HG02884 (cell line): ENCODE measurements around the gene KRT72.

Experiments
- ATAC-seq: cut with Tn5 transposase; IDR thresholded peaks from one replicate; pipeline ENCODE4 v1.9.1; 2021; ENCODE audit warnings: mild to moderate bottlenecking, moderate library complexity; ENCODE audit not compliant: unreplicated experiment

Gene KRT72

DNA sequence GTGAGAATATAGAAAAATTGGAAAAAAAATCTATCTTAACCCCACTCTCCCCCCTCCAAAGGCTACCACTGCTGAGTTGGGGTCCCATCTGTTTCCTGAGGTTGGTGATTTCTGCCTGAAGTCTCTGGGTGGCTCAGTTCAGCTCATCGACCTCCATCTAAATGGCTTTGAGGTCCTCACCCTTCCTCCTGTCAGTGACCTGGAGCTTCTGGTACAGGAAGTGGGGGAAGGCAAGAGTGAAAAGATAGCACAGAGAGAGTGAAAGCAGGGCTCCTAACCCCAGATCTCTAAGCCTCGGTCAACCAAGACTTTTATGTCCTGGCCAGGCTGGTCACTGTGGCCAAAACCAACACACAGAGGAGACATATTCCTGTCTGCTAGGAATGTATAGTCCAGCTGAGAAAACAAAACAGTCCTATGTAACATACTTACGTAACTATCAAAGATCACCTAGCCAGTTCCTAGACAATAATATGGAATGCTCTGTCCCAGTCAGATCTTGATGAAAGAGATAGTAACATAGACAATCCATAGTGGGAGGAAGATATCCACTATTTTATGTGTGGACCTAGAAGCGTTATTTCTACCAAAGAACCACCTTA is 29.4 kb upstream of the KRT72 start:
- no peak for ATAC-seq

- ATAC-seq, result no peak
Measured at GRCh38 chr12:52630008-52630500, 28.8 kb upstream of the KRT72 start.

GRCh38 chr12:52629281-52630007 is 28.2 kb upstream of the KRT72 start:
- ATAC-seq, result no peak

DNA sequence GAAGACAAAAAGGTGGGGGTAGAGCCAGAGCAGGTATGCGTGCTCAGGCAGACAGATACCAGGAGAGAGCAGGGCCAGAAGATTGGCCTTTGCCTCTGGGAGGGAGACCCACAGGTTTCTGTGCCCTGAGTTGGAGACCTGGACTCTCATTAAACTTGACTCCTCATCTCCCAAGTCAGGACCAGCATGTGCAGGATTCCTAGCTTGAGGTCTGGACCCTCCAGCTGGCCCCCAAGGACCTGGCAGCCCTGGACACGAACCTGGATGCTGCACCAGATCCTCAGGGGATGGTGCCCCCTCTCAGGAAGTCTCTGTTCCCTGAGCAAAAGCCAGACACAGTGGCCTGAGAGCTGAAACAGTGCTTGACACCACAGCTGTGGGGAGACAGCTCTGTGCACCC is 27.6 kb upstream of the KRT72 start:
- ATAC-seq, result no peak

DNA sequence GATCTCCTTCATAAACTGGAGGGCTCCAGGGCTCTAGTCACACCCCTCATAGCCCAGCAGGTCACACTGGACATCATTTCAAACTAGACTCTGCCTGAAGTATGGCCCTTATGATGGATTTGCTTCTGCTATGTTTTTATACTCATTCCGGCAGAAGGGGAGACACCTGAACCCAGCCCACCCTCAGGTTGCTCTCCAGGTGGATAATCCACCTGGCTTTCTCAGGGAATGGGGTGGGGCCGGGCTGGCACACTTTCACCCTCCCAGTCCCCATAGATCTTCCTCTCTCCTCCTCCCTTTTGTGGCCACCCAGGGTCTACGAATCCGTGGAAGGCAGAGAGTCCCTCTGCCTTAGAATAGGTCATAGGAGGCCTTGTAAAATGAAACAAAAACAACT is 26.8 kb upstream of the KRT72 start:
- no peak for ATAC-seq

- ATAC-seq, result no peak
Measured at GRCh38 chr12:52627395-52628110, 26.3 kb upstream of the KRT72 start.

DNA sequence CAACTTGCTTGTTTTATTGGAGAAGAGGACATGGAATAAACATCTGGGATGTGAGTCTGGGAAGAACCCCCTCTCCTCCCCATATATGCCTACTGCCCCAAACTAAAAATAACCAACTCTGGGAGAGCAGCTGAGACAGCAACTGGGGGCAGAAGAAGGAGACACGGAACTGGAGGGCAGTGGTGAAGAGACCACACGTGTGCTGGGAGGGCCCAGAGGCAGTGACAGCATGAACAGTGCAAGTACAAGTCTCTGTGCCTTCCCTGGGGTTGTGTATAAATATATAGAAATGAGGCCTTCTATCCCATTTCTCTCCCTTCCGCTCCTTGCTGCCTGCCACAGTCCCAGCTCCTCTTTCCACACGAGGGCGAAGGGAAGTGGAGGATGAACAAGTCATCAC is 21.1 kb upstream of the KRT72 start:
- no peak for ATAC-seq

DNA sequence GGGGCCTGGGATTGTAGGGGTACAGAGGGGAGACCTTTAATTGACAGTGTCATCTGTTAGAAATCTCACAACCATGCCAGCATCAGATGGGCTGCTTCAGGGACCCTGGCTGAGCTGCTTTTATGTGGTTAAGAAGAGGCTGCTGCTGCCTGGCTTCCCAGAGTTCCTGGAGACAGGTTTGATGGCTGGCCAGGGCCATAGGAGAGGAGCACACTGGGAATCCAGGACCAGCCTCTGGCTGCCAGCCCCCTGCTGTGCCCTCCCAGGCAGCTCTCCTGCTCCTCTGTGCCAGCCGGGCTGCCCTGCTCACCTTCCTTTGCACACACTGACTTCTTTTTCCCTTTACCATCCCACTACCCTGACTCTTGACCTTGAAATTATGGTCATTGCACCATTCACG is 17.6 kb upstream of the KRT72 start:
- no peak for ATAC-seq

DNA sequence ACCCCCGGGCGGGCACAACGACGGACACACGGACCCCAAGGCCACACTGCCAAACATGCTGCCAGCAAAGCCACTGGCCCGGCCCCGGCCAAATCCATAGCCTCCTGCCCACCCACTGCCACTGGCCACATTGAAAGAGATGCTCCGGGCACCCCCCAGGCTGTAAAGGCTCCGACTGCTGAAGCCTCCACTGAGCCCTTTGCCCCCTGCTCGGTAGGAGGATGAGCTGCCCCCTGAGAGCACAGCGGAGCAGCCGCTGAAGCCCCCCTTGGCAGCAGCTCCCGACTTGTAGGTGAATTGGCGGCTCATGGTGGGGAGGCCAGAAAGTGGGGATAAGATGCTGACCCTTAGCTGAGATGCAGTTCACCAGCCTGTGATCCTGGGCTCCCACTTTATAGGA is 17.0 kb upstream of the KRT72 start, which contains the start of gene KRT73:
KRT73 (minus strand) TSS at position 344 of the 400 bp plus-strand sequence; CDS start at position 309, 35 bp downstream.
- ATAC-seq, result no peak

- ATAC-seq, result no peak
Measured at GRCh38 chr12:52617403-52617785, 16.1 kb upstream of the KRT72 start.

GRCh38 chr12:52616680-52617402 is 15.6 kb upstream of the KRT72 start:
- ATAC-seq, result no peak

DNA sequence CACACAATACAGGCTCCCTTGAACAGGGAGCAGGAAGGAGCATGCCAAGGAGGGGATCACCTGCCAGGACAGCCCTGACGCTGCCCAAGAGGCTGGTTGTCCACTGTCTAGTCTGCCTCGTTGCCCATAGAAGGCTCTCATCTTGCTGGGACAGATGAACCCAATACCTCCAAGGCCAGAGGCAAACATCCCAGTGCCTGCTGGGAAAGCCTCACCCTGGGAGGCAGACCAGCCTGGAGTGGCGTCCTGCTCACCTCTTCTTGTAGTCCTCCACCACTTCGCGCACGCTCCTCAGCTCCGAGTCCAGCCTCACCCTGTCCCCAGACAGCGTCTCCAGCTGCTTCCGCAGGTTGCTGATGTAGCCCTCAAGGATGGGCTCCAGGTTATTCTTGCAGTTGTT is 14.6 kb upstream of the KRT72 start:
- ATAC-seq, result no peak

DNA sequence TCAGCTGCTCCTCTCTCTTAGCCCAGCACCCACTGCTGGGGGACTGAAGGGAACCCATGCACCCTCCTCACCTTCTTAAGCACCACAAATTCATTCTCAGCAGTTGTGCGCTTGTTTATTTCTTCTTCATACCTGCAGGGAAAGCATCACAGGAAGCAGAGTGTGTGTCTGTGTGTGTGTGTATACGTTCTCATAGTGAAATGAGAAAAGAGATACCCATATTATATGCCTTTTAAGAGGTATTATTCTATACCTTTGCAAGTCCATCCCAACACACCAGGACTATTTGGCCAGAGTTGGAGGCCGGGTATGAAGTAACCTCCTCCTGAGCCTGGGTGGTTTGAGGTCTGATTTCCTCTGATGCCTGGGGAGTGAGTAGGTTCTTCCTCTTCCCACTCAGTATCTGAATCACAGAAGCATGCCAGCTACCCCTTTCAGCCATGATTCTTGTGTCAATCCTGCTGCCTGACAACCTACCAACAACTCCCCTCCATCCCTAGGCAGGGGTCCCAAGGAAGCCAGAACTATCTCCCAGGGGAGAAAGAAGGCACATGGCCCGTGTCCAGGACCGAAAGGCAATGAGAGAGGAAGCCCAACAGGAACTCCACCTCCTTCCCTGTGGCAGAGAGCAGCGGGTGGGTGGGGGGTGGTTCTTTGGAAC is 14.1 kb upstream of the KRT72 start:
- no peak for ATAC-seq

DNA sequence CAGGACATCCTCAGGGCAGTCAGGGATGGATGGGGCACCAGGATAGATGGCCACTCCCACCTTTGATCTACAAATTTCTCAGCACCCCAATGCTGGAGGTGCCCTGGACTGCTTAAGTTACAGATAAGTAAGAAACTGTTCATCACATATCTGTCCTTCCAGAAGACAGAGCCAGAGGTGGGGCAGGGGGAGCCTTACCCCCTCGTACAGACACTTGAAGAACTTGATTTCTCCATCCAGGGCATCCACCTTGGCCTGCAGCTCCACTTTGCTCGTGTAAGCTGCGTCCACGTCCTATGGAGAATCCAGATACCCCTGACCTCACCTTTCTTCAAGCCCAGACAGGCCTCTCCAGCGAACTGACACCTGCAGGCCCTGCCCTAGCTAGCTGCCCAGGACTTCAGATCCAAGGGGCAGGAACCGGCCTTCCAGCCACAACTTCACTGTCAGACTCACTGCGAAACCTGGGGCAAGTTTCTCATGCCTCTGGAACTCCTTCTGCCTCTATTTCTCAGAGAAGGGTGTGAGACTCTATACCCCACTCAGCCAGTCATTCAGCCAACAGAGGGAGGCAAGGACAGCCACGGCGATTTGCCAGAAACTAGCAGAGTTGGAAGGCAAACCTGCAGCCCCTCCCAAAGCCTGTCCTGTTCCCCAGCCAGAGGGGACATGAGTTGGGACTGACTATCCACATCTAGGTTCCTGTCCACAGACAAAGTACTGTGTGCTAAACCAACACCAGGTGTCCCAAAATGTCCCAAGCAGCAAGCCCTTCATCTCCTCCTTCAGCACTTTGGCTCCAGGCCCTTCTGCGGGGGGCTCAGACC is 13.3 kb upstream of the KRT72 start:
- ATAC-seq, result no peak

GRCh38 chr12:52613384-52614030 is 12.2 kb upstream of the KRT72 start:
- ATAC-seq, result no peak

- no peak for ATAC-seq
Measured at GRCh38 chr12:52612431-52613383, 11.4 kb upstream of the KRT72 start.

DNA sequence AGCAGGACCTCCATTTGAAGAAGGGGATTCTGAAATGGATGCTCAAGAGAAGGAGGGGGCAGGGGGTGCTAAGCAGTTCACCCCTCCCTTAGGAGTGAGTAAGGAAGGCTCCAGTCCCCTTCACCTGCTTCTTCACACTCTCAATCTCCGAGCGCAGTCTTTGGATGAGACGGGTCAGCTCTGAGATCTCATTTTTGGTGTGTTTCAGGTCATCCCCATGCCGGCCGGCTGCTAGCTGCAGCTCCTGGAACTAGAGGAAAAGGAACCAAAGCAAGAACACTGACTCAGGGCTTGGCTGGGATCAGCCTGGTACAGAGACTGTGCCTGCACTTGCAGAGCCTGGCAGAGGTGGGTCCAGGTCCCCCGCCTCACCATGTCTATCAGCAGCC is 9.8 kb upstream of the KRT72 start:
- no peak for ATAC-seq
